K562 (cell line): ENCODE data around the gene GINS1. TPM values are rescaled to one million over a fixed set of nuclear protein-coding genes. Genes with fewer than 3 reads are reported as not detected.

ENCODE experiments used
- ATAC-seq: fragments of 200-7000 bp; cut with Tn5 transposase; 3 replicates; pipeline ENCODE4 v1.9.1; 2020; ENCODE audit warnings: moderate library complexity
- BruUV-seq: library from RNA; stranded (reverse); fragments of 400-500 nt; replicated peaks from 2 replicates; lab custom pipeline; 2021; lab: Mats Ljungman, UMichigan
- CTCF ChIA-PET: fragments of 300-600 bp; formaldehyde crosslinking; extraction: SDS; loops from one replicate; lab custom pipeline; 2021; ENCODE audit warnings: low intra/inter-chr PET ratio; lab: Yijun Ruan, JAX
- POLR2A ChIA-PET: fragments of 300-600, 350-650 bp; sonication (Branson Sonifier 250); formaldehyde crosslinking; extraction: SDS; loops from one replicate; lab custom pipeline; 2021; ENCODE audit warnings: antibody characterized with exemption, inconsistent platforms; lab: Yijun Ruan, JAX
- DNase-seq, 4 experiments: peaks; one replicate each; pipeline versions ENCODE4 v3.0.0 to v3.0.0-alpha.2; 2011 to 2018; ENCODE audit warnings: low spot score in 3 of 4, mixed read lengths in 3 of 4; ENCODE audit errors: extremely low read depth in 1 of 4
- FAIRE-seq: peaks from 2 replicates; lab custom pipeline; 2011; peaks lifted over from hg19 to GRCh38; lab: Jason Lieb, UNC
- H2AFZ ChIP-seq: 2 replicates; pipeline ENCODE4 v1.6.0; 2011; ENCODE audit warnings: low read depth, low read length, control low read depth, inconsistent platforms
- H3K27ac ChIP-seq: fragments of 200-600 bp; 3 replicates; pipeline ENCODE4 v1.8.0; 2011; ENCODE audit warnings: low read depth, mild to moderate bottlenecking, control low read depth, inconsistent platforms, low read length, moderate library complexity, mixed read lengths; ENCODE audit errors: extremely low read depth
- H3K27me3 ChIP-seq, 2 experiments: fragments of 300-600 bp in 1 of 2; 2 replicates in 1 of 2; 3 replicates in 1 of 2; pipeline versions ENCODE4 v1.6.0 to v1.8.0; 2011; ENCODE audit warnings: inconsistent platforms in 2 of 2, low read length in 2 of 2, mild to moderate bottlenecking in 1 of 2, mixed read lengths in 1 of 2, moderate library complexity in 1 of 2; ENCODE audit not compliant: control insufficient read depth in 2 of 2, insufficient read depth in 2 of 2
- H3K36me3 ChIP-seq: fragments of 300-600 bp; 3 replicates; pipeline ENCODE4 v1.8.0; 2011; ENCODE audit warnings: mild to moderate bottlenecking, low read length, inconsistent platforms; ENCODE audit not compliant: control insufficient read depth, insufficient read depth
- H3K4me1 ChIP-seq, 2 experiments: fragments of 200-600 bp in 1 of 2; replicated peaks in 1 of 2; 2 replicates in 1 of 2; 3 replicates in 1 of 2; pipeline versions ENCODE4 v1.5.1 to v1.8.0; 2011; ENCODE audit warnings: inconsistent platforms in 2 of 2, low read length in 2 of 2, mild to moderate bottlenecking in 1 of 2, mixed read lengths in 1 of 2, moderate library complexity in 1 of 2; ENCODE audit not compliant: control insufficient read depth in 2 of 2, insufficient read depth in 2 of 2
- H3K4me2 ChIP-seq: 2 replicates; pipeline ENCODE4 v1.6.1; 2011; ENCODE audit warnings: low read length, control low read depth, inconsistent platforms, mixed read lengths; ENCODE audit not compliant: insufficient read depth
- H3K4me3 ChIP-seq: fragments of 200-600 bp; sonication (generic), shearing (Covaris generic); 2 replicates; pipeline ENCODE4 v1.5.1; 2016; ENCODE audit warnings: control low read depth, inconsistent platforms
- H3K79me2 ChIP-seq: fragments of 200-600 bp; 3 replicates; pipeline ENCODE4 v1.8.0; 2011; ENCODE audit warnings: low read length, inconsistent platforms; ENCODE audit not compliant: control insufficient read depth, insufficient read depth
- H3K9ac ChIP-seq, 2 experiments: 2 replicates each; pipeline versions ENCODE4 v1.6.0 to v1.6.1; 2011; ENCODE audit warnings: low read depth in 2 of 2, low read length in 2 of 2, control low read depth in 1 of 2, inconsistent platforms in 1 of 2, mild to moderate bottlenecking in 1 of 2, mixed read lengths in 1 of 2; ENCODE audit not compliant: insufficient read depth in 1 of 2
- H3K9me1 ChIP-seq: one replicate; pipeline ENCODE4 v1.6.0; 2011; ENCODE audit warnings: inconsistent platforms, mild to moderate bottlenecking, low read length, moderate library complexity; ENCODE audit not compliant: control insufficient read depth, insufficient read depth
- H3K9me3 ChIP-seq: replicated peaks from 2 replicates; pipeline ENCODE4 v1.5.1; 2011; ENCODE audit warnings: low read depth, low read length, inconsistent platforms; ENCODE audit not compliant: control insufficient read depth, insufficient read depth
- H4K20me1 ChIP-seq: replicated peaks from 2 replicates; pipeline ENCODE4 v1.6.1; 2011; ENCODE audit warnings: low read length, inconsistent platforms, mixed read lengths; ENCODE audit not compliant: control insufficient read depth, insufficient read depth
- CHD7 ChIP-seq: fragments of 200-600 bp; sonication (generic); IDR thresholded peaks from one replicate; pipeline ENCODE4 v1.6.1; 2012; ENCODE audit warnings: mild to moderate bottlenecking, low read depth, low read length, inconsistent platforms
- DNMT1 ChIP-seq: fragments of 450-650 bp; IDR thresholded peaks from 2 replicates; pipeline ENCODE4 v1.6.1; 2016; ENCODE audit warnings: antibody characterized with exemption, mild to moderate bottlenecking
- HMGN3 ChIP-seq: IDR thresholded peaks from 2 replicates; pipeline ENCODE4 v1.6.1; 2011; ENCODE audit warnings: borderline replicate concordance, low read depth, mild to moderate bottlenecking, mixed read lengths, low read length; ENCODE audit not compliant: insufficient read length; ENCODE audit errors: extremely low read depth
- ILF3 ChIP-seq: fragments of 450-650 bp; IDR thresholded peaks from 2 replicates; pipeline ENCODE4 v1.6.1; 2018; ENCODE audit warnings: antibody characterized with exemption, mild to moderate bottlenecking, moderate library complexity, borderline replicate concordance
- PTTG1 ChIP-seq: fragments of 450-650 bp; IDR thresholded peaks from 2 replicates; pipeline ENCODE4 v1.6.1; 2016; ENCODE audit warnings: low read depth, mild to moderate bottlenecking, missing genetic modification characterization, missing compliant biosample characterization
- SIX5 ChIP-seq, 2 experiments: IDR thresholded peaks; 2 replicates each; pipeline ENCODE4 v1.6.1; 2011; ENCODE audit warnings: low read length in 2 of 2, borderline replicate concordance in 1 of 2, low read depth in 1 of 2, mild to moderate bottlenecking in 1 of 2, moderate library complexity in 1 of 2; ENCODE audit not compliant: insufficient read depth in 1 of 2
- ZKSCAN3 ChIP-seq: fragments of 250-450 bp; sonication (Bioruptor Pico); IDR thresholded peaks from 2 replicates; pipeline ENCODE4 v1.4.0; 2020
- ZNF324 ChIP-seq: fragments of 250-450 bp; sonication (Bioruptor Pico); IDR thresholded peaks from 2 replicates; pipeline ENCODE4 v1.4.0; 2020; ENCODE audit warnings: mild to moderate bottlenecking
- ZNF395 ChIP-seq: fragments of 200-800 bp; sonication (Bioruptor generic); IDR thresholded peaks from 2 replicates; pipeline ENCODE4 v1.6.1; 2017; ENCODE audit warnings: missing genetic modification characterization, missing compliant biosample characterization
- WGBS: fragments of 100-300 bp; shearing (Covaris generic); methylation state at CpG from one replicate; pipeline ENCODE4 v1.1.6; 2016; ENCODE audit warnings: low coverage, mixed read lengths; ENCODE audit not compliant: insufficient coverage; ENCODE audit errors: missing lambda C conversion rate; 5-methylcytosine and 5-hydroxymethylcytosine counted together
- in situ Hi-C: fragments of 300-500 bp; cut with MboI; formaldehyde crosslinking; loops from 4 replicates; pipeline ENCODE4 v1.15.0; 2018; ENCODE audit warnings: inconsistent platforms, mixed read lengths
- intact Hi-C: fragments of 100-400 bp; cut with micrococcal nuclease; formaldehyde crosslinking; loops from 2 replicates; pipeline ENCODE4 v1.14.2; 2022
- polyA plus RNA-seq, 8 experiments: library from polyadenylated mRNA; depleted of rRNA in 4 of 8; stranded (reverse) in 5 of 8; unstranded in 3 of 8; fragments of >200 nt; fragmentation: Nextera tagmentation in 2 of 8; fragmentation: Illumina TruSeq in 1 of 8; extraction: Ambion mirVana in 2 of 8; extraction: Trizol in 1 of 8; gene quantifications; 2 replicates each; pipeline versions ENCODE4 v1.2.1 to v1.2.3, GENCODE V29; 2011 to 2014; ENCODE audit warnings: inconsistent platforms in 1 of 8, missing spikeins in 1 of 8
- total RNA-seq, 7 experiments: library from RNA; depleted of rRNA in 6 of 7; stranded (reverse); fragments of >200 nt in 6 of 7; fragmentation: Illumina TruSeq in 2 of 7; extraction: Trizol in 2 of 7; gene quantifications; 2 replicates each; pipeline versions ENCODE4 v1.2.1 to v1.2.3, GENCODE V29; 2011 to 2021; ENCODE audit warnings: low replicate concordance in 1 of 7

Gene GINS1
- total and polyA plus RNA-seq, 9 of the 15 experiments (the other 6 are each of a cell fraction or from before 2014, with no cell fraction given): 13.1 to 31.8 (median 24.1) TPM

GRCh38 chr20:25361287-25361683, 46.2 kb upstream of the GINS1 start:
- H4K20me1 ChIP-seq: no peaks in the 10 kb centered on the region
- in situ Hi-C loops: no loop called here
- H3K9me3 ChIP-seq: no peaks in the 10 kb centered on the region
- intact Hi-C loops: no loop called here
- no peak for ATAC-seq
- no peak for FAIRE-seq
- no peaks in the 10 kb centered on the region; a peak in 2 of 5 replicates for H3K4me1 ChIP-seq
- no peaks in the 10 kb centered on the region for H3K27me3 ChIP-seq
- H3K27ac ChIP-seq: no peak overlapping the region
- H2AFZ ChIP-seq: no peak overlapping the region
- DNase-seq: no peak
- POLR2A ChIA-PET: no interaction called here
- H3K4me2 ChIP-seq: no peak overlapping the region
- no TSS peak for BruUV-seq
- no peaks in the 10 kb centered on the region for H3K79me2 ChIP-seq
- CTCF ChIA-PET: no interaction called here
- H3K36me3 ChIP-seq: no peaks in the 10 kb centered on the region
- H3K4me3 ChIP-seq: no peak overlapping the region
- H3K9me1 ChIP-seq: no peaks in the 10 kb centered on the region
- no peak overlapping the region for H3K9ac ChIP-seq
- WGBS: 87% methylated on average over 6 of the region's 6 CpGs
- no peak for TF ChIP-seq HMGN3
- no peak for TF ChIP-seq DNMT1
- TF ChIP-seq SIX5 (IDR thresholded peaks at IDR 0.05; ENCODE audit: borderline replicate concordance in 1 of 2, insufficient read depth in 1 of 2, low read depth in 1 of 2, low read length in 2 of 2): no peak
- no peak for TF ChIP-seq ZNF395
- no peak for TF ChIP-seq ZNF324 (CRISPR knock-in tag)
- TF ChIP-seq ILF3: no peak
- no peak for TF ChIP-seq ZKSCAN3 (CRISPR knock-in tag)
- TF ChIP-seq PTTG1: no peak
- no peak for TF ChIP-seq CHD7
